Stomach (tissue), 9 donors: ENCODE results near the gene SWAP70. TPM values are rescaled to one million over a fixed set of nuclear protein-coding genes. Genes with fewer than 3 reads are reported as not detected.

Experiments used
- DNase-seq, 2 donors: peaks; one replicate each; pipeline versions ENCODE4 v3.0.0 to v3.0.0-alpha.2; 2013 to 2019
- H3K27ac ChIP-seq, 5 donors: fragments of 200-600 bp in 4 of 5; sonication (generic) in 4 of 5; one replicate each; pipeline ENCODE4 v1.5.1; 2013 to 2019; ENCODE audit warnings: mild to moderate bottlenecking in 1 of 5, moderate library complexity in 1 of 5
- H3K27me3 ChIP-seq, 3 donors: fragments of 200-600 bp; sonication (generic); one replicate each; pipeline ENCODE4 v1.5.1; 2017 to 2019; ENCODE audit warnings: mixed run types in 1 of 3
- H3K36me3 ChIP-seq, 4 donors: fragments of 200-600 bp; sonication (generic); 1 replicate in 3 of 4; 2 replicates in 1 of 4; pipeline ENCODE4 v1.5.1; 2016 to 2019
- H3K4me1 ChIP-seq, 4 donors: fragments of 200-600 bp; sonication (generic); one replicate each; pipeline ENCODE4 v1.5.1; 2016 to 2019
- H3K4me3 ChIP-seq, 4 donors: fragments of 200-600 bp; sonication (generic) in 3 of 4; one replicate each; pipeline ENCODE4 v1.5.1; 2016 to 2019; ENCODE audit warnings: mild to moderate bottlenecking in 1 of 4
- H3K9me3 ChIP-seq, 4 donors: fragments of 200-600 bp; sonication (generic); one replicate each; pipeline ENCODE4 v1.5.1; 2016 to 2019
- EP300 ChIP-seq: sonication (generic); formaldehyde crosslinking; IDR thresholded peaks from one replicate; pipeline ENCODE4 v1.6.1; 2017; ENCODE audit warnings: antibody characterized with exemption
- POLR2A ChIP-seq, 4 donors: fragments of 450-650 bp; IDR thresholded peaks; one replicate each; pipeline ENCODE4 v1.6.1; 2016; ENCODE audit warnings: antibody characterized with exemption in 4 of 4, control low read depth in 2 of 4, mild to moderate bottlenecking in 1 of 4, moderate library complexity in 1 of 4
- POLR2AphosphoS5 ChIP-seq, 3 donors: sonication (generic); formaldehyde crosslinking; IDR thresholded peaks; one replicate each; pipeline ENCODE4 v1.6.1; 2016; ENCODE audit warnings: antibody characterized with exemption in 3 of 3
- WGBS, 5 donors: extraction: QIAGEN DNeasy Blood & Tissue Kit in 3 of 5; methylation state at CpG; one replicate each; pipeline versions ENCODE4 v1.1.5 to v1.1.7; 2013 to 2018; 5-methylcytosine and 5-hydroxymethylcytosine counted together
- intact Hi-C: fragments of 100-400 bp; cut with DNase I; formaldehyde crosslinking; loops from one replicate; pipeline ENCODE4 v1.15.1; 2023; ENCODE audit warnings: low total_unique reads
- polyA plus RNA-seq, 3 donors: library from polyadenylated mRNA; stranded (reverse); fragments of 200-250 nt; gene quantifications; one replicate each; pipeline ENCODE4 v1.2.3, GENCODE V29; 2013
- total RNA-seq, 5 donors: library from RNA; depleted of rRNA; stranded (reverse); fragments of >200 nt; gene quantifications; one replicate each; pipeline versions ENCODE4 v1.1.0 to v1.2.3, GENCODE V29; 2014 to 2016
- TF ChIP-seq, protein P1 (sequence below), 7 experiments: fragments of 450-650 bp in 4 of 7; fragments of 200-600 bp in 3 of 7; sonication (generic) in 3 of 7; IDR thresholded peaks; one replicate each; pipeline ENCODE4 v1.5.1; 2016 to 2019; ENCODE audit warnings: antibody characterized with exemption in 7 of 7, control low read depth in 2 of 7, mild to moderate bottlenecking in 1 of 7
- donor health status: healthy with polysubstance abuse.
- donor health status: Bipolar disorder and iron deficiency.
- donor health status: healthy.

SWAP70 gene
- total and polyA plus RNA-seq, 8 donors = 5.1 to 39.5 (median 18.3) TPM

DNA sequence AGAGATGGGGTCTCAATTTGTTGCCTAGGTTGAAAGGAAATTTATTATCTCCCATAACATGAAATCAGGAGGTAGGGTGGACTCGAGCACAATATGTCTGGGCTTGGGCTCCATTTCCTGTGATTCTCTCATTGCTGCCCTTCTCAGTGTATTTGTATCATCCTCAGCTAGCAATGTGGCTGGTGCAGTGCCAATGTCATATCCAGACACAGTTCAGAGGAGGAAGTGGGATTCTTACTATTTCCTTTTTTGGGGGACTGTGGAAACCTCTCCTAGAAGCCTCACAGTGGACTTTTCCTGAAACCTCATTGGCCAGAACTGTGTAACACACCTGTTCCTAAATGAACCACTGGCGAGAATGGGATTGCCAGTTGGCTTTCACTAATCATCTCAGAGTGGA is 21.0 kb upstream of the SWAP70 start:
- no peaks in the 10 kb centered on the region for H3K36me3 ChIP-seq
- WGBS, 5 donors = 69 to 87% (median 81%) methylated on average over 2 of the region's 2 CpGs
- H3K4me3 ChIP-seq = no peak overlapping the region
- peaks cover 0 to 5% (median 0%) of the 10 kb centered on the region in 4 donors for H3K4me1 ChIP-seq
- no peak for DNase-seq
- H3K27ac ChIP-seq = no peak overlapping the region
- no peak for TF ChIP-seq POLR2A (IDR thresholded peaks at IDR 0.05)
- no peak for TF ChIP-seq POLR2AphosphoS5 (IDR thresholded peaks at IDR 0.05)
- TF ChIP-seq EP300 = no peak
- TF ChIP-seq, protein P1, sequence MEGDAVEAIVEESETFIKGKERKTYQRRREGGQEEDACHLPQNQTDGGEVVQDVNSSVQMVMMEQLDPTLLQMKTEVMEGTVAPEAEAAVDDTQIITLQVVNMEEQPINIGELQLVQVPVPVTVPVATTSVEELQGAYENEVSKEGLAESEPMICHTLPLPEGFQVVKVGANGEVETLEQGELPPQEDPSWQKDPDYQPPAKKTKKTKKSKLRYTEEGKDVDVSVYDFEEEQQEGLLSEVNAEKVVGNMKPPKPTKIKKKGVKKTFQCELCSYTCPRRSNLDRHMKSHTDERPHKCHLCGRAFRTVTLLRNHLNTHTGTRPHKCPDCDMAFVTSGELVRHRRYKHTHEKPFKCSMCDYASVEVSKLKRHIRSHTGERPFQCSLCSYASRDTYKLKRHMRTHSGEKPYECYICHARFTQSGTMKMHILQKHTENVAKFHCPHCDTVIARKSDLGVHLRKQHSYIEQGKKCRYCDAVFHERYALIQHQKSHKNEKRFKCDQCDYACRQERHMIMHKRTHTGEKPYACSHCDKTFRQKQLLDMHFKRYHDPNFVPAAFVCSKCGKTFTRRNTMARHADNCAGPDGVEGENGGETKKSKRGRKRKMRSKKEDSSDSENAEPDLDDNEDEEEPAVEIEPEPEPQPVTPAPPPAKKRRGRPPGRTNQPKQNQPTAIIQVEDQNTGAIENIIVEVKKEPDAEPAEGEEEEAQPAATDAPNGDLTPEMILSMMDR (IDR thresholded peaks at IDR 0.05) = no peak
- no peaks in the 10 kb centered on the region for H3K9me3 ChIP-seq
- intact Hi-C loops = no loop called here
- no peaks in the 10 kb centered on the region for H3K27me3 ChIP-seq

DNA sequence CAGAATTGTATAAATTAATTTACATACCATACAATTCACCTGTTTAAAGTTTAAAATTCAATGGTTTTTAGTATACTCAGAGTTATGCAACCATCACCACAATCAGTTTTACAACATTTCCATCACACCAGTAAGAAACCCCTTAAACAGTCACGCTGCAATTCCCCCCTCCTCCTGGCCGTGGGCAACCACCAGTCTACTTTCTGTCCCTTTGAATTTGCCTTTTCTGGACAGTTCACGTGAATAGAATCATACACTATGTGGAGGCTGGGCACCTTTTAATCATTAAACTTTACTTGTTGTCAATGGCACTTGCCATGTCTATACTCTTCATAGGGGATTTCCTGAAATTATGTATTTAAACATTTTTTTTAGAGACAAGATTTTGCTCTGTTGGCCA is 20.1 kb upstream of the SWAP70 start:
- intact Hi-C loops = no loop called here
- Histone ChIP-seq H3K27ac (no peak overlapping the region), H3K9me3 (no peaks in the 10 kb centered on the region), H3K36me3 (no peaks in the 10 kb centered on the region), H3K4me3 (no peak overlapping the region), H3K4me1 (peaks cover 0 to 2% (median 0%) of the 10 kb centered on the region in 4 donors), H3K27me3 (no peaks in the 10 kb centered on the region)
- TF ChIP-seq, protein P1 (IDR thresholded peaks at IDR 0.05) = no peak
- no peak for TF ChIP-seq EP300
- no peak for TF ChIP-seq POLR2AphosphoS5 (IDR thresholded peaks at IDR 0.05)
- TF ChIP-seq POLR2A (IDR thresholded peaks at IDR 0.05) = no peak
- 50 to 62% (median 60%) methylated on average over 3 of the region's 3 CpGs for WGBS, 5 donors
- no peak for DNase-seq

DNA sequence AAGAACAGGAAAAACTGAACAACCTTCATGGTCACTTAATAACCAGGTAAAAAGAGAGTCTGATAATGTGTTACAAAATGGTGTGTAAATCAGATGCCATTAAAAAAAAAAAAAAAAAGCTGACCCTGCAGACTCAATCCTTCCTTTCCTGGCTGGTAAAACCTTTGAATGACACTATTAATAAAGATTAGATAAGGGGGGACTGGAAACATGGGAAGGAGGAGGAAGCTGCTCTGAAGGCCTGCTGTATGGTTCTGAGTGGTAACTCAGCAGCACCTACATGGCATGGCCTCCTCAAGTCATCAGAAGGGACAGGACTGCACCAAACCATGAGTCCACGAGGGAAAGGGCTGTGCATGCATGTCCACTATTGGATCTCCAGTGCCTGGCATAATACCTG is 18.0 kb upstream of the SWAP70 start:
- intact Hi-C loops = no loop called here
- no peak for DNase-seq

DNA sequence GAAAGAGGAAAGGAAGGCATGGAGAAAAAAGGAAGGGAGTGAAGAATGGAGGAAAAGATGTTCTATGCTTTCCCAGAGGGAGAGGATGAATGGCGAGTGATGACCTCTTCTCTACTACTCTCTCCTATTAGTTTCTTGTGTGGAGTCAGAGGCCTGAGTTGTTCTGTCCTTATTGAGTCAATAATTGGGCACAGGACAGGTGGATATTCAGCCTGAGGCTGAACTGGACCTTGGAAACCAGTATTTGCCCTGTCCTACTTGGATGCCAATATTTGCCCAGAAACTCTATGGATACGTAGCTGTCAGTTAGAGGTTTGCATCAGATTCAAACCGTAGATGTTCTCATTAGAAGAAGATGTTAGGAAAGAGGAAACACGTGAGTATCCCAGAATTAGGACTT is 17.6 kb upstream of the SWAP70 start:
- WGBS, 5 donors = 85 to 96% (median 89%) methylated on average over 4 of the region's 4 CpGs
- TF ChIP-seq EP300 (no peak), POLR2AphosphoS5 (IDR thresholded peaks at IDR 0.05) (no peak), POLR2A (IDR thresholded peaks at IDR 0.05) (no peak)
- TF ChIP-seq, protein P1 (IDR thresholded peaks at IDR 0.05) = no peak
- no peaks in the 10 kb centered on the region for H3K9me3 ChIP-seq
- no peaks in the 10 kb centered on the region for H3K36me3 ChIP-seq
- no peak overlapping the region for H3K4me3 ChIP-seq
- no peak for DNase-seq
- H3K27me3 ChIP-seq = no peaks in the 10 kb centered on the region
- H3K4me1 ChIP-seq = no peaks in the 10 kb centered on the region
- H3K27ac ChIP-seq = no peak overlapping the region
- intact Hi-C loops = no loop called here

More for the DNA sequence above, 18.0 kb upstream of the SWAP70 start:
- Histone ChIP-seq H3K27me3 (no peaks in the 10 kb centered on the region), H3K36me3 (no peaks in the 10 kb centered on the region), H3K4me1 (no peaks in the 10 kb centered on the region), H3K9me3 (no peaks in the 10 kb centered on the region), H3K27ac (no peak overlapping the region), H3K4me3 (no peak overlapping the region)
- TF ChIP-seq POLR2A (IDR thresholded peaks at IDR 0.05) (no peak), POLR2AphosphoS5 (IDR thresholded peaks at IDR 0.05) (no peak), EP300 (no peak)
- TF ChIP-seq, protein P1 (IDR thresholded peaks at IDR 0.05) = no peak
- 56 to 81% (median 66%) methylated on average over 1 of the region's 1 CpG for WGBS, 5 donors
